ENCODE measurements around the gene DNAH17. TPM values are rescaled to one million over a fixed set of nuclear protein-coding genes. Genes with fewer than 3 reads are reported as not detected.

DNAH17 gene
- polyA plus RNA-seq, 3 donors = 0.01 to 0.51 (median 0.11) TPM

DNA sequence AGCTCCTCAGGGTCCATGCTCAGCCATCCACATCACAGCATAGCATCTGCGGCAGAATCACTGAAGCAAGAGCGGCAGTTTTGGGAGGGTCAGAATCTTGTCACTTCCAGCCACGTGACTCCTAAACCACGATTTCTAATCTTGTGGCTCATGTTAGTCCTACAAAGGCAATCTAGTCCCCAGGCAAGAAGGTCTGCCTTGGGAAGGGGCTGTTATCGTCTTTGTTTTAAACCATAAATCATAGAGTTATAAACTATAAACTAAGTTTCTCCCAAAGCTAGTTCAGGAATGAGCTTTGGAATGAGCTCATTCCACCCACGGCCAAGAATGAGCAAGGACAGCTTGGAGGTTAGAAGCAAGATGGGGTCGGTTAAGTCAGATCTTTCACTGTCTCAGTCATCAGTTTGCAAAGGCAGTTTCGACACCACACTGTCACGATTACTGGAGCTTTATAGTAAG is 20.8 kb upstream of the DNAH17 start:
- no peaks in the 10 kb centered on the region for H3K36me3 ChIP-seq (replicated peaks in 1 of 2; ENCODE audit: control insufficient read depth in 1 of 2, insufficient read depth in 2 of 2, low read length in 2 of 2)
- peaks cover 44% of the 10 kb centered on the region for H3K4me1 Mint-ChIP-seq
- intact Hi-C loops (cut with micrococcal nuclease) = loop anchor here in 1 of 2 donors (10.0 kb wide), 1 partner anchor 67 kb away; no protein-coding TSS in a partner anchor

GRCh38 chr17:78596871-78597764 is 19.9 kb upstream of the DNAH17 start:
- peaks cover 38 to 44% of the 10 kb centered on the region in 2 donors for H3K4me1 ChIP-seq (ENCODE audit: control insufficient read depth in 1 of 2, insufficient read depth in 2 of 2, low read length in 2 of 2)
- TF ChIP-seq, protein P1, sequence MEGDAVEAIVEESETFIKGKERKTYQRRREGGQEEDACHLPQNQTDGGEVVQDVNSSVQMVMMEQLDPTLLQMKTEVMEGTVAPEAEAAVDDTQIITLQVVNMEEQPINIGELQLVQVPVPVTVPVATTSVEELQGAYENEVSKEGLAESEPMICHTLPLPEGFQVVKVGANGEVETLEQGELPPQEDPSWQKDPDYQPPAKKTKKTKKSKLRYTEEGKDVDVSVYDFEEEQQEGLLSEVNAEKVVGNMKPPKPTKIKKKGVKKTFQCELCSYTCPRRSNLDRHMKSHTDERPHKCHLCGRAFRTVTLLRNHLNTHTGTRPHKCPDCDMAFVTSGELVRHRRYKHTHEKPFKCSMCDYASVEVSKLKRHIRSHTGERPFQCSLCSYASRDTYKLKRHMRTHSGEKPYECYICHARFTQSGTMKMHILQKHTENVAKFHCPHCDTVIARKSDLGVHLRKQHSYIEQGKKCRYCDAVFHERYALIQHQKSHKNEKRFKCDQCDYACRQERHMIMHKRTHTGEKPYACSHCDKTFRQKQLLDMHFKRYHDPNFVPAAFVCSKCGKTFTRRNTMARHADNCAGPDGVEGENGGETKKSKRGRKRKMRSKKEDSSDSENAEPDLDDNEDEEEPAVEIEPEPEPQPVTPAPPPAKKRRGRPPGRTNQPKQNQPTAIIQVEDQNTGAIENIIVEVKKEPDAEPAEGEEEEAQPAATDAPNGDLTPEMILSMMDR (IDR thresholded peaks at IDR 0.05) = no peak
- 94% methylated on average over 4 of the region's 12 CpGs for WGBS (ENCODE audit: insufficient coverage)
- peak overlapping the region in 1 of 2 donors; percentile 55 for H3K27ac ChIP-seq (ENCODE audit: low read depth in 1 of 2, low read length in 2 of 2)
- DNase-seq = peak; percentile 21 to 34 (median 25)
- no peaks in the 10 kb centered on the region for H4K20me1 ChIP-seq (ENCODE audit: insufficient read depth, low read length)
- peaks cover 0 to 7% of the 10 kb centered on the region in 2 donors for H3K36me3 Mint-ChIP-seq
- no peaks in the 10 kb centered on the region for H3K36me3 ChIP-seq (replicated peaks in 1 of 2; ENCODE audit: control insufficient read depth in 1 of 2, insufficient read depth in 2 of 2, low read length in 2 of 2)
- no peaks in the 10 kb centered on the region for H3K79me2 ChIP-seq (ENCODE audit: insufficient read depth, low read length)
- H2AFZ ChIP-seq (ENCODE audit: insufficient read depth, low read depth, low read length, poor library complexity, severe bottlenecking) = peak overlapping the region; percentile 68
- H3K9me3 Mint-ChIP-seq = peaks cover 0 to 5% (median 0%) of the 10 kb centered on the region in 7 donors
- no peak overlapping the region for H3K4me2 ChIP-seq (replicated peaks; ENCODE audit: extremely low read depth, low read length, poor library complexity, severe bottlenecking)
- no peak overlapping the region for H3K4me3 ChIP-seq (replicated peaks in 1 of 3; ENCODE audit: low read depth in 2 of 3, low read length in 3 of 3)
- intact Hi-C loops (cut with micrococcal nuclease) = loop anchor here in 1 of 2 donors (10.0 kb wide), 1 partner anchor 68 kb away; no protein-coding TSS in a partner anchor
- H3K27ac Mint-ChIP-seq = peak overlapping the region in 6 of 7 donors; percentile 62 to 88 (median 83)
- peaks cover 52% of the 10 kb centered on the region for H3K4me1 Mint-ChIP-seq
- no peak overlapping the region for H3K9ac ChIP-seq (ENCODE audit: insufficient read depth, low read length, poor library complexity, severe bottlenecking)
- no peaks in the 10 kb centered on the region for H3K27me3 ChIP-seq (ENCODE audit: control insufficient read depth in 2 of 2, insufficient read depth in 2 of 2, low read length in 2 of 2)
- peak overlapping the region in 1 of 2 donors; percentile 74 for H3K4me3 Mint-ChIP-seq
- peaks cover 0 to 6% (median 5%) of the 10 kb centered on the region in 3 donors for H3K27me3 Mint-ChIP-seq (ENCODE audit: low read depth in 3 of 3)
- H3K9me3 ChIP-seq (replicated peaks in 1 of 2; ENCODE audit: control insufficient read depth in 1 of 2, insufficient read depth in 1 of 2, low read length in 2 of 2) = no peaks in the 10 kb centered on the region

More for the DNA sequence above, 20.8 kb upstream of the DNAH17 start:
- WGBS (ENCODE audit: insufficient coverage) = 76% methylated on average over 2 of the region's 9 CpGs
- no peaks in the 10 kb centered on the region for H4K20me1 ChIP-seq (ENCODE audit: insufficient read depth, low read length)
- H3K4me3 Mint-ChIP-seq = peak overlapping the region; percentile 34 to 74
- no peak overlapping the region for H3K4me2 ChIP-seq (replicated peaks; ENCODE audit: extremely low read depth, low read length, poor library complexity, severe bottlenecking)
- H3K27me3 Mint-ChIP-seq (ENCODE audit: low read depth in 3 of 3) = peaks cover 0 to 6% (median 5%) of the 10 kb centered on the region in 3 donors
- H3K27ac Mint-ChIP-seq = peak overlapping the region in 6 of 7 donors; percentile 62 to 88 (median 83)
- H3K36me3 Mint-ChIP-seq = peaks cover 0 to 7% of the 10 kb centered on the region in 2 donors
- no peak overlapping the region for H3K9ac ChIP-seq (ENCODE audit: insufficient read depth, low read length, poor library complexity, severe bottlenecking)
- H3K4me3 ChIP-seq (replicated peaks in 1 of 3; ENCODE audit: low read depth in 2 of 3, low read length in 3 of 3) = no peak overlapping the region
- TF ChIP-seq, protein P1 (IDR thresholded peaks at IDR 0.05) = no peak
- H3K9me3 ChIP-seq (replicated peaks in 1 of 2; ENCODE audit: control insufficient read depth in 1 of 2, insufficient read depth in 1 of 2, low read length in 2 of 2) = no peaks in the 10 kb centered on the region
- no peaks in the 10 kb centered on the region for H3K27me3 ChIP-seq (ENCODE audit: control insufficient read depth in 2 of 2, insufficient read depth in 2 of 2, low read length in 2 of 2)
- H3K79me2 ChIP-seq (ENCODE audit: insufficient read depth, low read length) = no peaks in the 10 kb centered on the region
- H3K9me3 Mint-ChIP-seq = peaks cover 0 to 3% (median 0%) of the 10 kb centered on the region in 7 donors
- H3K27ac ChIP-seq (ENCODE audit: low read depth in 1 of 2, low read length in 2 of 2) = peak overlapping the region in 1 of 2 donors; percentile 55
- peak overlapping the region; percentile 68 for H2AFZ ChIP-seq (ENCODE audit: insufficient read depth, low read depth, low read length, poor library complexity, severe bottlenecking)
- peak; percentile 42 to 67 (median 55) for DNase-seq
- peaks cover 29 to 37% of the 10 kb centered on the region in 2 donors for H3K4me1 ChIP-seq (ENCODE audit: control insufficient read depth in 1 of 2, insufficient read depth in 2 of 2, low read length in 2 of 2)

Data from CD14-positive monocyte (primary cell).